OCI-LY1 (cell line): ENCODE results near the gene BAIAP2L1.

ENCODE experiments used
- H2AFZ ChIP-seq: fragments of 200-600 bp; sonication (generic), shearing (Covaris generic); 2 replicates; pipeline ENCODE4 v1.6.0; 2014; ENCODE audit warnings: antibody characterized with exemption, mild to moderate bottlenecking, low read length
- H3F3A ChIP-seq: fragments of 200-600 bp; sonication (generic), shearing (Covaris generic); 2 replicates; pipeline ENCODE4 v1.6.0; 2014; ENCODE audit warnings: mild to moderate bottlenecking, antibody characterized with exemption, low read length, moderate library complexity; ENCODE audit not compliant: insufficient read depth
- H3K27ac ChIP-seq: fragments of 200-600 bp; sonication (generic); 2 replicates; pipeline ENCODE4 v1.5.1; 2014; ENCODE audit warnings: low read length, mixed run types, mild to moderate bottlenecking, low read depth; ENCODE audit not compliant: poor library complexity, severe bottlenecking
- H3K27me3 ChIP-seq: fragments of 200-600 bp; sonication (generic); 2 replicates; pipeline ENCODE4 v1.6.0; 2014; ENCODE audit warnings: antibody characterized with exemption, mild to moderate bottlenecking, low read length, moderate library complexity; ENCODE audit not compliant: insufficient read depth
- H3K36me3 ChIP-seq: fragments of 200-600 bp; sonication (generic); 2 replicates; pipeline ENCODE4 v1.6.1; 2014; ENCODE audit warnings: mild to moderate bottlenecking, antibody characterized with exemption, low read length, moderate library complexity, mixed read lengths; ENCODE audit not compliant: insufficient read depth
- H3K4me1 ChIP-seq: fragments of 200-600 bp; sonication (generic); 2 replicates; pipeline ENCODE4 v1.5.1; 2014; ENCODE audit warnings: mild to moderate bottlenecking, low read length, moderate library complexity; ENCODE audit not compliant: insufficient read depth, severe bottlenecking
- H3K4me2 ChIP-seq: fragments of 200-600 bp; sonication (generic), shearing (Covaris generic); 2 replicates; pipeline ENCODE4 v1.6.1; 2014; ENCODE audit warnings: low read length
- H3K4me3 ChIP-seq: fragments of 200-600 bp; sonication (generic); 2 replicates; pipeline ENCODE4 v1.5.1; 2014; ENCODE audit warnings: low read length, low read depth, mild to moderate bottlenecking, mixed read lengths; ENCODE audit not compliant: poor library complexity, severe bottlenecking
- H3K79me2 ChIP-seq: fragments of 200-600 bp; shearing (Covaris generic); 2 replicates; pipeline ENCODE4 v1.6.1; 2016; ENCODE audit warnings: mixed run types, low read length, mixed read lengths; ENCODE audit not compliant: insufficient read depth
- H3K9ac ChIP-seq: fragments of 200-600 bp; sonication (generic), shearing (Covaris generic); 2 replicates; pipeline ENCODE4 v1.6.1; 2014; ENCODE audit warnings: mild to moderate bottlenecking, low read length, mixed read lengths
- H3K9me2 ChIP-seq: fragments of 200-600 bp; sonication (generic), shearing (Covaris generic); 2 replicates; pipeline ENCODE4 v1.6.1; 2014; ENCODE audit warnings: low read depth, mild to moderate bottlenecking, low read length, mixed read lengths
- H3K9me3 ChIP-seq: fragments of 200-600 bp; shearing (Covaris generic); 2 replicates; pipeline ENCODE4 v1.6.1; 2014; ENCODE audit warnings: low read length, mixed read lengths
- H4K20me1 ChIP-seq: fragments of 200-600 bp; sonication (generic), shearing (Covaris generic); 2 replicates; pipeline ENCODE4 v1.6.0; 2016; ENCODE audit warnings: mild to moderate bottlenecking, low read length; ENCODE audit not compliant: insufficient read depth
- CTCF ChIP-seq: fragments of 200-600 bp; sonication (generic), shearing (Covaris generic); IDR thresholded peaks from 2 replicates; pipeline ENCODE4 v1.5.1; 2017; ENCODE audit warnings: mild to moderate bottlenecking, antibody characterized with exemption, low read length, moderate library complexity, mixed read lengths
- EZH2 ChIP-seq: fragments of 200-600 bp; sonication (generic), shearing (Covaris generic); IDR thresholded peaks from 2 replicates; pipeline ENCODE4 v1.8.0; 2017; ENCODE audit warnings: borderline replicate concordance, mixed run types, mild to moderate bottlenecking, antibody characterized with exemption, low read length, moderate library complexity, mixed read lengths

The BAIAP2L1 gene

GRCh38 chr7:98295467-98296192, 105.3 kb downstream of the BAIAP2L1 start:
- Histone ChIP-seq H3K79me2 (no peaks in the 10 kb centered on the region), H4K20me1 (no peaks in the 10 kb centered on the region), H2AFZ (no peak overlapping the region), H3K4me3 (no peak overlapping the region), H3K9me2 (no peaks in the 10 kb centered on the region), H3K36me3 (no peaks in the 10 kb centered on the region), H3K4me1 (no peaks in the 10 kb centered on the region), H3F3A (no peaks in the 10 kb centered on the region), H3K9ac (no peak overlapping the region), H3K9me3 (no peaks in the 10 kb centered on the region), H3K27me3 (no peaks in the 10 kb centered on the region; the same call in 1 of the 2 replicates), H3K27ac (no peak overlapping the region), H3K4me2 (no peak overlapping the region)
- TF ChIP-seq EZH2 (no peak), CTCF (no peak)

- no peak overlapping the region for H3K9ac ChIP-seq
- no peaks in the 10 kb centered on the region for H3K79me2 ChIP-seq
- no peaks in the 10 kb centered on the region for H3F3A ChIP-seq
- no peaks in the 10 kb centered on the region for H3K9me2 ChIP-seq
- H3K4me1 ChIP-seq: no peaks in the 10 kb centered on the region
- H2AFZ ChIP-seq: no peak overlapping the region
- H3K27me3 ChIP-seq: no peaks in the 10 kb centered on the region
- no peak overlapping the region for H3K27ac ChIP-seq
- H3K9me3 ChIP-seq: no peaks in the 10 kb centered on the region
- H3K4me2 ChIP-seq: no peak overlapping the region
- H3K36me3 ChIP-seq: no peaks in the 10 kb centered on the region
- no peak for TF ChIP-seq EZH2
- TF ChIP-seq CTCF: peak; percentile 85
- no peaks in the 10 kb centered on the region for H4K20me1 ChIP-seq
- no peak overlapping the region for H3K4me3 ChIP-seq
Observed at GRCh38 chr7:98294798-98295382, 106.0 kb downstream of the BAIAP2L1 start.

GRCh38 chr7:98294326-98294725, 106.6 kb downstream of the BAIAP2L1 start:
- H3K9me2 ChIP-seq: no peaks in the 10 kb centered on the region
- H3K4me1 ChIP-seq: no peaks in the 10 kb centered on the region
- H3K36me3 ChIP-seq: no peaks in the 10 kb centered on the region
- H4K20me1 ChIP-seq: no peaks in the 10 kb centered on the region
- H3K9ac ChIP-seq: no peak overlapping the region
- no peak overlapping the region for H3K4me3 ChIP-seq
- no peak overlapping the region for H2AFZ ChIP-seq
- no peak overlapping the region for H3K4me2 ChIP-seq
- no peaks in the 10 kb centered on the region for H3K79me2 ChIP-seq
- no peaks in the 10 kb centered on the region for H3K27me3 ChIP-seq
- no peaks in the 10 kb centered on the region for H3F3A ChIP-seq
- H3K9me3 ChIP-seq: no peaks in the 10 kb centered on the region
- TF ChIP-seq EZH2: no peak
- TF ChIP-seq CTCF: no peak
- no peak overlapping the region for H3K27ac ChIP-seq
